NCI-H1694 treated with DMSO at 0.1 percent for 48 hours (cell line): ENCODE measurements around the gene SERPINA10.
"Not testable (repeated sequence)": the region's sequence is repeated elsewhere in the genome, so short reads cannot be mapped to it uniquely, and the experiment has no call there.

ENCODE experiments used
- DNase-seq: peaks from one replicate; lab custom pipeline; 2025; lab: John Stamatoyannopoulos, UW

SERPINA10 gene

DNA sequence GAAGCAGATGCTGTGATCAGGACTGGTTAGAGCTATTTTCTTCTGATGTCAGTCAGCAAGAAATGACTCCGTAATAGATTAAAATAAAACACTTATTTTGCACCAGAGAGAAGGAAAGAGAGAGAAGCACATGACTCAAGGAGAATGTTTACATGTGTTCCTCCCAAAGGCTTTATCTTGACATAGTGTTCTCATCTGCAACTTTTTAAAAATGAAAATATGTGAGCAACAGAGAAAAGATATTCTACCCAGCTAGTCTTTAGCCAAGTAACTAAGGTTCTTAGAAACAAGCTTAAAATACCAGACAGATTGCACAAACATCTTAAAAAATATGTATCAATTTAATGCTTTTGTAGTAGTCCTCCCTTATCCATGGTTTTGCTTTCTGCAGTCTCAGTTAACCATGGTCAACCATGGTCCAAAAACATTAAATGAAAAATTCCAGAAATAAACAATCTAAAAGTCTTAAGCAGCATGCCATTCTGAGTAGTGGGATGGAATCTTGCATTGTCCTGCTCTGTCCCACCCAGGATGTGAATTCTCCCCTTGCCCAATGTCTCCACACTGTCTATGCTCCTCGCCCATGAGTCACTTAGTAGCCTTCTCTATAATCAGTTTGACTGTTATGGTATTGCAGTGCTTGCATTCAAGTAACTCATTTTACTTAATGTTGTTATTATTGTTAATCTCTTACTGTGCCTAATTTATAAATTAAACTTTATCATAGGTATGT lies 9.9 kb downstream of the SERPINA10 start:
- no peak for DNase-seq

DNA sequence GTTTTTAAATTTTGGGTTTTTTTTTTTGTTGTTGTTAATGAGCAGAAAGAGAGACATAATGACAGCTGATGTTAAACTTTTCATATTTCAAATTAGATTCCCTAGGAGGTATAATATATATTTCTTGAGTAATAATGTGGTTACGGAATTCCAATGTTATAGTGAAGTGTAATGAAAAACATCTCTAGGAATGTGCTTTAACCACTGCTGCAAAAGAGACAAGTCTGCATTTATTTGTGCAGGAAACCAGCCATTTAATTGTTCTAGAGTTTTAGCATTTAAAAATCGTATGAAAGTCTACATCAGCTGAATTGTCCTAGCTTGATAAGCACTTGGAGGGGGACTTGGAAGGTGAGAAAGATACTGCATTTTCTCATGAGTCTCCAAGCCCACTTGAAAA lies 14.3 kb downstream of the SERPINA10 start:
- DNase-seq: no peak

- DNase-seq: not testable (repeated sequence)
These were observed 16.0 kb downstream of the SERPINA10 start for GRCh38 chr14:94276898-94277561.

DNA sequence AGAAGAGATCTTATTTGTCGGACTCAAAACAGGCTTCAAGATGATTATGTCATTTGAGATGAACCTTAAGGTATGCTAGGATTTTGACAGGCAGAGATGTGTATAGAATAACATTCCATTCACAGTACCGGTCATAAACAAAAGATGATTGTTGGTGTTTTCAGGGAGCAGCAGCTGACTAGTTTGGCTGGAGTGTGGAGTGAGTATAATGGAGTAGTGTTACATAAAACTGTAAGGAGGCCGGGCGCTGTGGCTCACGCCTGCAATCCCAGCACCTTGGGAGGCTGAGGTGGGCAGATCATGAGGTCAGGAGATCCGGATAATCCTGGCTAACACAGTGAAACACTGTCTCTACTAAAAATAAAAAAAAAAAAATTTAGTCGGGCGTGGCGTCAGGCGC lies 23.9 kb downstream of the SERPINA10 start:
- DNase-seq: no peak

DNA sequence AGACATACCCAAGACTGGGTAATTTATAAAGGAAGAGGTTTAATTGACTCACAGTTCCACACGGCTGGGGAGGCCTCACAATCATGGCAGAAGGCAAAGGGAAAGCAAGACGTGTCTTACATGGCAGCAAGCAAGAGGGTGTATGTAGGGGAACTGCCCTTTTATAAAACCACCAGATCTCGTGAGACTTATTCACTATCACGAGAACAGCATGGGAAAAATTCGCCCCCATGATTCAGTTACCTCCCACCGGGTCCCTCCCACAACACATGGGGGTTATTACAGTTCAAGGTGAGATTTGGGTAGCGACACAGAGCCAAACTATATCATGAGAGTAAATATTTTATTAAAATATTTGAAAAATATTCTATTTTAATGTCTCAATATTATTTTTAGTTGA lies 24.5 kb downstream of the SERPINA10 start:
- DNase-seq: not testable (repeated sequence)

DNA sequence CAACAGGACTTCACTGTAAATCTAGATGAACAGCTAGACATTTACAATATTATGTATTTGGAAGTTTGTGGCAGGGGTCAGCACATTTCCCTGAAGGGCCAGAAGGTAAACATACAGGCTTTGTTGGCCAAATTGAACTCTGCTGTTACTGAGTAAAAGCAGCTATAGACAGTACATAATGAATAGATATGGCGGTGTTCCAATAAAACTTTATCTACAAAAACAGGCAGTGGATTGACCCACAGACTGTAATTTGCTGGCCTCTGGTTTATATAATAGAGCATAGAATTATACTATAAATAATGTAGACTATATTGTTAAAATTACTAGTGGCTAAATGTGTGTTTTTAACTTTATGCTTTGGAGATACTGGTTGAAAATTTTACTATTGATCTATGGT lies 25.7 kb downstream of the SERPINA10 start:
- DNase-seq: no peak

GRCh38 chr14:94264195-94264594 lies 28.9 kb downstream of the SERPINA10 start:
- not testable (repeated sequence) for DNase-seq

- DNase-seq: no peak
These were observed 48.9 kb downstream of the SERPINA10 start for GRCh38 chr14:94244182-94244581.

GRCh38 chr14:94239406-94239805 lies 53.7 kb downstream of the SERPINA10 start:
- no peak for DNase-seq

DNA sequence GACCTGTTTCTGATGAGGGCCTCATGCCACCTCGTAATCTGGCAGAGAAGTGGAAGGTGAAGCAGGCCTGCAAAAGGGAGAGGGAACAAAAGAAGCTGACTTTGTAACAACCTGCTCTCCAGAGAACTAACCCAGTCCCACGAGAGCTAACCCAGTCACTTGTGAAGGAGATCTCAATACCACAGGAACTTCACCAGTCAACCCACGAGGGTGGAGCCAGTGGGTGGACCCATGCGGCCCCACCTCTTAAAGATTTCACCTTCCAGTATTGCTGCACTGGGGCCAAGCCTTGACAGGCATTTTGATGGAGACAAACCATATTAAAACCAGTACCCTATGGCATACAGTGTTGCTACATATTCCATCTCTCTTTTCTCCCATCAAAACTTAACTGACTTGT lies 55.1 kb downstream of the SERPINA10 start:
- DNase-seq: no peak

- DNase-seq: no peak
These were observed 56.0 kb downstream of the SERPINA10 start for GRCh38 chr14:94237046-94237445.
